PC-9 (cell line): Measurements from ENCODE around the gene LINGO1. TPM values are rescaled to one million over a fixed set of nuclear protein-coding genes. Genes with fewer than 3 reads are reported as not detected.

ENCODE experiments used
- BruUV-seq: library from RNA; stranded (reverse); fragments of 400-500 nt; replicated peaks from 2 replicates; lab custom pipeline; 2021; lab: Mats Ljungman, UMichigan
- CTCF ChIA-PET: fragments of 300-600 bp; sonication (Branson Sonifier 250); formaldehyde crosslinking; loops from one replicate; lab custom pipeline; 2022; ENCODE audit warnings: antibody characterized with exemption; lab: Charles Lee
- POLR2A ChIA-PET: fragments of 300-600 bp; sonication (Branson Sonifier 250); formaldehyde crosslinking; loops from one replicate; lab custom pipeline; 2022; ENCODE audit warnings: antibody characterized with exemption; ENCODE audit not compliant: unreplicated experiment; lab: Charles Lee
- DNase-seq, 2 experiments: peaks; one replicate each; pipeline versions ENCODE4 v3.0.0 to v3.0.0-alpha.2; 2015 to 2022; ENCODE audit warnings: mixed read lengths in 1 of 2
- H2AFZ ChIP-seq: fragments of 200-600 bp; sonication (generic); 2 replicates; pipeline ENCODE4 v1.8.1; 2017; ENCODE audit warnings: antibody characterized with exemption
- H3F3A ChIP-seq: fragments of 200-600 bp; sonication (generic); 2 replicates; pipeline ENCODE4 v1.8.1; 2017; ENCODE audit warnings: antibody characterized with exemption, mild to moderate bottlenecking, low read depth; ENCODE audit not compliant: insufficient read depth
- H3K27ac ChIP-seq: fragments of 200-600 bp; sonication (generic); 2 replicates; pipeline ENCODE4 v1.6.1; 2016; ENCODE audit warnings: mixed run types
- H3K27me3 ChIP-seq: fragments of 200-600 bp; sonication (generic); 2 replicates; pipeline ENCODE4 v1.6.1; 2016; ENCODE audit warnings: low read depth, mixed run types; ENCODE audit not compliant: insufficient read depth
- H3K36me3 ChIP-seq: fragments of 200-600 bp; sonication (generic); 2 replicates; pipeline ENCODE4 v1.6.1; 2016; ENCODE audit warnings: low read depth, mixed run types
- H3K4me1 ChIP-seq: fragments of 200-600 bp; sonication (generic); replicated peaks from 2 replicates; pipeline ENCODE4 v1.6.1; 2016; ENCODE audit warnings: mixed run types; ENCODE audit not compliant: insufficient read depth
- H3K4me2 ChIP-seq: fragments of 200-600 bp; sonication (generic); 2 replicates; pipeline ENCODE4 v1.6.1; 2017; ENCODE audit warnings: mixed run types
- H3K4me3 ChIP-seq: fragments of 200-600 bp; sonication (generic); 2 replicates; pipeline ENCODE4 v1.6.1; 2016; ENCODE audit warnings: mixed run types
- H3K79me2 ChIP-seq: fragments of 200-600 bp; sonication (generic); 2 replicates; pipeline ENCODE4 v1.6.1; 2017; ENCODE audit warnings: low read depth, mixed run types
- H3K9me2 ChIP-seq: fragments of 200-600 bp; sonication (generic); 2 replicates; pipeline ENCODE4 v1.8.1; 2017; ENCODE audit warnings: mild to moderate bottlenecking; ENCODE audit not compliant: insufficient read depth
- H3K9me3 ChIP-seq: fragments of 200-600 bp; sonication (generic); 2 replicates; pipeline ENCODE4 v1.8.1; 2016; ENCODE audit warnings: low read depth; ENCODE audit not compliant: insufficient read depth
- H4K20me1 ChIP-seq: fragments of 200-600 bp; sonication (generic); 2 replicates; pipeline ENCODE4 v1.8.1; 2017; ENCODE audit not compliant: insufficient read depth
- EZH2 ChIP-seq: fragments of 200-600 bp; sonication (generic); IDR thresholded peaks from 2 replicates; pipeline ENCODE4 v1.8.0; 2017; ENCODE audit warnings: antibody characterized with exemption, low read depth
- intact Hi-C: fragments of 100-400 bp; cut with micrococcal nuclease; formaldehyde crosslinking; loops from one replicate; pipeline ENCODE4 v1.10.0; 2022; ENCODE audit not compliant: unreplicated experiment
- total RNA-seq: library from RNA; stranded (reverse); gene quantifications from 2 replicates; pipeline ENCODE4 v1.2.3, GENCODE V29; 2021
- TF ChIP-seq, protein P1 (sequence below): fragments of 200-600 bp; sonication (generic); conservative IDR thresholded peaks from 2 replicates; pipeline ENCODE4 v1.6.1; 2017; ENCODE audit warnings: mixed run types, antibody characterized with exemption, mild to moderate bottlenecking, moderate library complexity

The LINGO1 gene
- total RNA-seq, 1 experiment from 2014 or later: not detected

DNA sequence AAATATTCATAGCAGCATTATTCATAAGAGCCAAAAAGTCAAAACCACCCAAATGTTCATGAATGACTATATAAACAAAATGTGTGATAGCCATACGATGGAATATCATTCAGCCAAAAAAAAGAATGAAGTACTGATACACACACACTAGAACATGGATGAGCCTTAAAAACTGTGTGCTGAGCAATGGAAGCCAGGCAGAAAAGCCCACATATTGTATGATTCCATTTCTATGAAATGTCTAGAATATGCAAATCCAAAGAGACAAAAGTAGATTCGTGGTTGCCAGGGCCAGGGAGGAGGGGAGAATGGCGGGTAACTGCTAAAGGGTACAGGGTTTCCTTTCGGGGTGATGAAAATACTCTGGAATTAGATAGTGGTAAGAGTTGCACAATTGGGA is 37.2 kb upstream of the LINGO1 start:
- CTCF ChIA-PET: no interaction called here
- Histone ChIP-seq H3K4me1 (no peaks in the 10 kb centered on the region), H3K36me3 (no peaks in the 10 kb centered on the region), H3K27ac (no peak overlapping the region), H3K79me2 (no peaks in the 10 kb centered on the region), H3F3A (no peaks in the 10 kb centered on the region), H2AFZ (no peak overlapping the region), H3K27me3 (peaks cover 99% of the 10 kb centered on the region), H3K9me2 (no peaks in the 10 kb centered on the region), H3K9me3 (no peaks in the 10 kb centered on the region), H3K4me3 (no peak overlapping the region), H3K4me2 (no peak overlapping the region), H4K20me1 (no peaks in the 10 kb centered on the region)
- DNase-seq: no peak
- intact Hi-C loops: no loop called here
- no peak for TF ChIP-seq EZH2
- TF ChIP-seq, protein P1, sequence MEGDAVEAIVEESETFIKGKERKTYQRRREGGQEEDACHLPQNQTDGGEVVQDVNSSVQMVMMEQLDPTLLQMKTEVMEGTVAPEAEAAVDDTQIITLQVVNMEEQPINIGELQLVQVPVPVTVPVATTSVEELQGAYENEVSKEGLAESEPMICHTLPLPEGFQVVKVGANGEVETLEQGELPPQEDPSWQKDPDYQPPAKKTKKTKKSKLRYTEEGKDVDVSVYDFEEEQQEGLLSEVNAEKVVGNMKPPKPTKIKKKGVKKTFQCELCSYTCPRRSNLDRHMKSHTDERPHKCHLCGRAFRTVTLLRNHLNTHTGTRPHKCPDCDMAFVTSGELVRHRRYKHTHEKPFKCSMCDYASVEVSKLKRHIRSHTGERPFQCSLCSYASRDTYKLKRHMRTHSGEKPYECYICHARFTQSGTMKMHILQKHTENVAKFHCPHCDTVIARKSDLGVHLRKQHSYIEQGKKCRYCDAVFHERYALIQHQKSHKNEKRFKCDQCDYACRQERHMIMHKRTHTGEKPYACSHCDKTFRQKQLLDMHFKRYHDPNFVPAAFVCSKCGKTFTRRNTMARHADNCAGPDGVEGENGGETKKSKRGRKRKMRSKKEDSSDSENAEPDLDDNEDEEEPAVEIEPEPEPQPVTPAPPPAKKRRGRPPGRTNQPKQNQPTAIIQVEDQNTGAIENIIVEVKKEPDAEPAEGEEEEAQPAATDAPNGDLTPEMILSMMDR: no peak
- no TSS peak for BruUV-seq
- POLR2A ChIA-PET: no interaction called here

DNA sequence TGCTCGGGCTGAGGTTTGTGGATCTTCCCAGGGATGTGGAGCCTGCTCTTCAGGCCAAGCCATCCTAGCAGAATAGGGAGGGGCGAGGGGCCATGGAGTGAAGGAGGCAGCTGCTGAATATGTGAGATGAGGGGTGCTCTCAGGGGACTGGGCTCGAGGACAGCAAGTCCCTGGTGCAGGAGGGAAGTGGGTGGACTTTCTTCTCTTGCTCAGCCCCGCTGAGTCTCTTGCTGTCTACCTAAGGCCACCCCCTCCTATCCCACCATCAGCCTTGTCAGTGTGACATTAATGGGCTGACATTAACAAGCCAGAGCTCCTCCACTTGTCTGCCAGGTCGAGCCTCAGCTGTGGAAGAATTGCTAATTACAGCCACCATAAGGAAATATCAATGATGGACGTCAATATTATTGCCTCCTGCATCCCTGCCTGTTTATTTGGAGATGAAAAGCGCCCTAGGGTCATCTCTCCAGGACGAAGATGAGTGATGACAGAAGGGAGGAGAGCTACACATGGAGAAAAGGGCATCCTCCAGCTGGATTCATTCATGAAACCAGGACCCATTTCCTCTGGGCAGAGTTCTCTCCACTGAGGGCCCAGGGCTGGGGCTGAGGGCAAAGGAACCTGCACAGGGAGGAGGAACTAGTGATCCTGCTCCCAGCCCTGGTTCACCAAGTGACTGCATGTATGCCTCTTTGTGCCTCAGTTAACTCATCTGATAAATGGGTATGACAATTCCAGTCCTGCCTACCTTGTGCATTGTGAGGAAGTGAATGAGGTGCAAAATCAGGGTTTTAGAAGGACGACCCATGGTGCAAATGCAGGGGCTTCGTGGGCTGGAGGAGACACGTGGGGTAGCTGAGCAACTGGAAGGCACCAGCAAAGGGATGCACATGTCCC is 34.9 kb upstream of the LINGO1 start:
- no peaks in the 10 kb centered on the region for H3K9me3 ChIP-seq
- no peaks in the 10 kb centered on the region for H3K79me2 ChIP-seq
- peaks cover 88% of the 10 kb centered on the region for H3K27me3 ChIP-seq
- TF ChIP-seq EZH2: no peak
- TF ChIP-seq, protein P1: no peak
- H3K4me1 ChIP-seq: no peaks in the 10 kb centered on the region
- no peak overlapping the region for H3K4me3 ChIP-seq
- no peaks in the 10 kb centered on the region for H4K20me1 ChIP-seq
- H2AFZ ChIP-seq: no peak overlapping the region
- H3K4me2 ChIP-seq: no peak overlapping the region
- BruUV-seq: no TSS peak
- no peak overlapping the region for H3K27ac ChIP-seq
- POLR2A ChIA-PET: no interaction called here
- DNase-seq: no peak
- no peaks in the 10 kb centered on the region for H3F3A ChIP-seq
- H3K9me2 ChIP-seq: no peaks in the 10 kb centered on the region
- CTCF ChIA-PET: no interaction called here
- H3K36me3 ChIP-seq: no peaks in the 10 kb centered on the region
- intact Hi-C loops: no loop called here

DNA sequence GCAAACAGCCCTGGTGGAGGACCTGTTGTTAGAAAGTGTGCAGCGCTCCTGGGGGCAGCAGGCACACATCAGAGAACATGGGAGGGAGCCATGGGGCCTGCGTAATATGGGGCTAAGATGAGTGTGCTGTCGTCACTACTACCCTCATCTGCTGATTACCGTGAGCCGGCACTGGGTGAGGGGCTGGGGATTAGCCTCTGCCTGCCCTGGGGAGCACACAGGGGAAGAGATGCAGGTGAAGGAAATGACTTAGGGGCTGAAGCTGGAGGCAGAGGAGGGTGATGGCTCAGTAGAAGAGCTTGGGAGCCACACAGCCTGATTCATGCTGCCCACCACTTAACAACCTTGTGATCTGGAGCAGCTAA is 33.6 kb upstream of the LINGO1 start:
- no peak overlapping the region for H3K27ac ChIP-seq
- CTCF ChIA-PET: no interaction called here
- H3K79me2 ChIP-seq: no peaks in the 10 kb centered on the region
- H3K4me1 ChIP-seq: no peaks in the 10 kb centered on the region
- no peak overlapping the region for H3K4me2 ChIP-seq
- H3F3A ChIP-seq: no peaks in the 10 kb centered on the region
- no peaks in the 10 kb centered on the region for H4K20me1 ChIP-seq
- BruUV-seq: no TSS peak
- H3K27me3 ChIP-seq: peaks cover 85% of the 10 kb centered on the region
- H2AFZ ChIP-seq: no peak overlapping the region
- H3K9me2 ChIP-seq: no peaks in the 10 kb centered on the region
- no peaks in the 10 kb centered on the region for H3K36me3 ChIP-seq
- no peak for DNase-seq
- TF ChIP-seq, protein P1: no peak
- no peak for TF ChIP-seq EZH2
- no peak overlapping the region for H3K4me3 ChIP-seq
- intact Hi-C loops: no loop called here
- no peaks in the 10 kb centered on the region for H3K9me3 ChIP-seq
- POLR2A ChIA-PET: no interaction called here
